MM.1S (cell line): ENCODE data around the gene DCAF10.

Source experiments
- DNase-seq: peaks from one replicate; pipeline ENCODE4 v3.0.0-alpha.2; 2015
- H2AFZ ChIP-seq: fragments of 300-600 bp; sonication (generic); 2 replicates; pipeline ENCODE4 v1.6.0; 2016; ENCODE audit warnings: antibody characterized with exemption, low read length
- H3F3A ChIP-seq: fragments of 300-600 bp; sonication (generic); 2 replicates; pipeline ENCODE4 v1.6.1; 2016; ENCODE audit warnings: mild to moderate bottlenecking, antibody characterized with exemption, low read length, moderate library complexity, mixed read lengths; ENCODE audit not compliant: insufficient read depth
- H3K27ac ChIP-seq: fragments of 300-600 bp; sonication (generic); 2 replicates; pipeline ENCODE4 v1.5.1; 2016; ENCODE audit warnings: mild to moderate bottlenecking, low read length
- H3K27me3 ChIP-seq: fragments of 300-600 bp; sonication (generic); replicated peaks from 2 replicates; pipeline ENCODE4 v1.6.0; 2016; ENCODE audit warnings: low read length; ENCODE audit not compliant: insufficient read depth
- H3K36me3 ChIP-seq: fragments of 300-600 bp; sonication (generic); replicated peaks from 2 replicates; pipeline ENCODE4 v1.6.1; 2016; ENCODE audit warnings: mild to moderate bottlenecking, low read length, mixed read lengths; ENCODE audit not compliant: insufficient read depth
- H3K4me1 ChIP-seq: fragments of 300-600 bp; sonication (generic); 2 replicates; pipeline ENCODE4 v1.6.1; 2016; ENCODE audit warnings: low read length, mixed read lengths
- H3K4me2 ChIP-seq: fragments of 300-600 bp; sonication (generic); 2 replicates; pipeline ENCODE4 v1.6.0; 2016; ENCODE audit warnings: low read depth, low read length
- H3K4me3 ChIP-seq: fragments of 300-600 bp; sonication (generic); 2 replicates; pipeline ENCODE4 v1.5.1; 2016; ENCODE audit warnings: low read length, mixed read lengths
- H3K79me2 ChIP-seq: fragments of 300-600 bp; sonication (generic); 2 replicates; pipeline ENCODE4 v1.6.1; 2016; ENCODE audit warnings: mixed run types, low read length, mixed read lengths
- H3K9ac ChIP-seq: fragments of 300-600 bp; sonication (generic); 2 replicates; pipeline ENCODE4 v1.6.1; 2016; ENCODE audit warnings: low read length, mixed read lengths
- H3K9me2 ChIP-seq: fragments of 300-600 bp; sonication (generic); replicated peaks from 2 replicates; pipeline ENCODE4 v1.6.1; 2016; ENCODE audit warnings: mild to moderate bottlenecking, low read length, mixed read lengths; ENCODE audit not compliant: insufficient read depth
- H3K9me3 ChIP-seq: fragments of 300-600 bp; sonication (generic); replicated peaks from 2 replicates; pipeline ENCODE4 v1.6.1; 2016; ENCODE audit warnings: mild to moderate bottlenecking, low read length, mixed read lengths; ENCODE audit not compliant: insufficient read depth
- H4K20me1 ChIP-seq: fragments of 300-600 bp; sonication (generic); 2 replicates; pipeline ENCODE4 v1.6.1; 2016; ENCODE audit warnings: mild to moderate bottlenecking, low read length, moderate library complexity, mixed read lengths; ENCODE audit not compliant: insufficient read depth
- CTCF ChIP-seq: fragments of 300-600 bp; sonication (generic); IDR thresholded peaks from 2 replicates; pipeline ENCODE4 v1.5.1; 2016; ENCODE audit warnings: antibody characterized with exemption, low read length, mixed read lengths
- EZH2 ChIP-seq: fragments of 300-600 bp; sonication (generic); optimal IDR thresholded peaks from 2 replicates; pipeline ENCODE3; 2017; ENCODE audit warnings: low read depth, mild to moderate bottlenecking, antibody characterized with exemption, low read length, mixed read lengths
- EZH2phosphoT487 ChIP-seq: fragments of 300-600 bp; sonication (generic); IDR thresholded peaks from 2 replicates; pipeline ENCODE4 v1.6.1; 2018; ENCODE audit warnings: antibody characterized with exemption, low read length

The DCAF10 gene

GRCh38 chr9:37778534-37778933 lies 22.1 kb upstream of the DCAF10 start:
- Histone ChIP-seq H3K4me3 (no peak overlapping the region), H3K9me2 (no peaks in the 10 kb centered on the region), H2AFZ (no peak overlapping the region), H3K9me3 (no peaks in the 10 kb centered on the region), H3K9ac (no peak overlapping the region), H3K36me3 (peaks cover 25% of the 10 kb centered on the region), H3K79me2 (peaks cover 34% of the 10 kb centered on the region), H3F3A (no peaks in the 10 kb centered on the region), H3K4me2 (no peak overlapping the region), H4K20me1 (no peaks in the 10 kb centered on the region; the same call in 1 of the 2 replicates), H3K4me1 (peaks cover 7% of the 10 kb centered on the region; the same call in 1 of the 2 replicates), H3K27me3 (no peaks in the 10 kb centered on the region), H3K27ac (no peak overlapping the region)
- DNase-seq: no peak
- TF ChIP-seq CTCF (no peak), EZH2phosphoT487 (no peak), EZH2 (no peak)

GRCh38 chr9:37784291-37784615 lies 16.3 kb upstream of the DCAF10 start:
- Histone ChIP-seq H2AFZ (peak overlapping the region; percentile 99), H3K9me3 (no peaks in the 10 kb centered on the region)

GRCh38 chr9:37784616-37785483 lies 15.7 kb upstream of the DCAF10 start, which contains the start of gene EXOSC3:
EXOSC3 (minus strand) TSS chr9:37785064; CDS start chr9:37785044, 20 bp downstream.
- Histone ChIP-seq H3K4me1 (peaks cover 7% of the 10 kb centered on the region; the same call in 1 of the 2 replicates), H4K20me1 (no peaks in the 10 kb centered on the region), H3K9me2 (no peaks in the 10 kb centered on the region), H3F3A (0 out of 2 replicates have a peak, but pooled peaks cover 6% of the 10 kb centered on the region), H3K27me3 (no peaks in the 10 kb centered on the region), H3K4me2 (peak within 1 kb of the TSS; percentile 81), H3K9me3 (no peaks in the 10 kb centered on the region), H2AFZ (peak within 1 kb of the TSS; percentile 99), H3K79me2 (peaks cover 51% of the 10 kb centered on the region), H3K27ac (peak within 1 kb of the TSS; percentile 64; the same call in 1 of the 2 replicates), H3K36me3 (peaks cover 15% of the 10 kb centered on the region), H3K4me3 (peak within 1 kb of the TSS; percentile 99), H3K9ac (peak within 1 kb of the TSS; percentile 68)
- no peak for TF ChIP-seq EZH2phosphoT487
- TF ChIP-seq EZH2: no peak
- TF ChIP-seq CTCF: no peak; the same call in 1 of the 2 replicates
- peak; percentile 94 for DNase-seq

More at GRCh38 chr9:37784291-37784615, 16.3 kb upstream of the DCAF10 start:
- H3K9ac ChIP-seq: peak overlapping the region; percentile 68
- no peak for DNase-seq
- H3K79me2 ChIP-seq: peaks cover 51% of the 10 kb centered on the region
- H3K4me3 ChIP-seq: peak overlapping the region; percentile 99
- no peaks in the 10 kb centered on the region; the same call in 1 of the 2 replicates for H4K20me1 ChIP-seq
- peaks cover 7% of the 10 kb centered on the region; the same call in 1 of the 2 replicates for H3K4me1 ChIP-seq
- no peak for TF ChIP-seq EZH2phosphoT487
- TF ChIP-seq EZH2: no peak
- TF ChIP-seq CTCF: no peak
- no peaks in the 10 kb centered on the region for H3K9me2 ChIP-seq
- 0 out of 2 replicates have a peak, but pooled peaks cover 6% of the 10 kb centered on the region for H3F3A ChIP-seq
- H3K36me3 ChIP-seq: peaks cover 21% of the 10 kb centered on the region
- H3K27me3 ChIP-seq: no peaks in the 10 kb centered on the region
- peak overlapping the region; percentile 81 for H3K4me2 ChIP-seq
- peak overlapping the region; percentile 64; the same call in 1 of the 2 replicates for H3K27ac ChIP-seq
